Caco-2 (cell line): ENCODE data around the gene TMEM255B. TPM values are rescaled to one million over a fixed set of nuclear protein-coding genes. Genes with fewer than 3 reads are reported as not detected.

Experiments
- BruUV-seq: library from RNA; stranded (reverse); fragments of 400-500 nt; replicated peaks from 2 replicates; lab custom pipeline; 2021; lab: Mats Ljungman, UMichigan
- CTCF ChIA-PET: fragments of 300-600 bp; sonication (Branson Sonifier 250); formaldehyde crosslinking; loops from one replicate; lab custom pipeline; 2022; ENCODE audit warnings: antibody characterized with exemption; lab: Charles Lee
- POLR2A ChIA-PET: fragments of 300-600 bp; sonication (Branson Sonifier 250); formaldehyde crosslinking; loops from one replicate; lab custom pipeline; 2022; ENCODE audit warnings: antibody characterized with exemption; lab: Charles Lee
- DNase-seq, 2 experiments: peaks; one replicate each; pipeline versions ENCODE4 v3.0.0 to v3.0.0-alpha.2; 2020 to 2022
- H3K27me3 ChIP-seq: replicated peaks from 2 replicates; pipeline ENCODE4 v1.6.0; 2011; ENCODE audit warnings: low read length; ENCODE audit not compliant: control insufficient read depth, insufficient read depth
- H3K36me3 ChIP-seq: 2 replicates; pipeline ENCODE4 v1.5.1; 2011; ENCODE audit warnings: low read length; ENCODE audit not compliant: control insufficient read depth, insufficient read depth
- H3K4me1 ChIP-seq: fragments of 250-450 bp; sonication (Bioruptor Pico); 2 replicates; pipeline ENCODE4 v1.5.1; 2020; ENCODE audit warnings: mild to moderate bottlenecking
- H3K4me3 ChIP-seq: 2 replicates; pipeline ENCODE4 v1.5.1; 2011; ENCODE audit warnings: low read depth, mild to moderate bottlenecking, control low read depth, low read length
- H3K9me3 ChIP-seq: fragments of 250-450 bp; sonication (Bioruptor Pico); 2 replicates; pipeline ENCODE4 v1.5.1; 2020; ENCODE audit warnings: mild to moderate bottlenecking, moderate library complexity
- H3K27ac Mint-ChIP-seq: one replicate; pipeline ENCODE4 v1.8.0; 2022; ENCODE audit warnings: mixed read lengths; ENCODE audit not compliant: unreplicated experiment
- H3K27me3 Mint-ChIP-seq: one replicate; pipeline ENCODE4 v1.8.0; 2022; ENCODE audit warnings: mixed read lengths; ENCODE audit not compliant: insufficient read depth, unreplicated experiment
- H3K36me3 Mint-ChIP-seq: one replicate; pipeline ENCODE4 v1.8.0; 2022; ENCODE audit warnings: mild to moderate bottlenecking, mixed read lengths; ENCODE audit not compliant: insufficient read depth, unreplicated experiment
- H3K4me1 Mint-ChIP-seq: one replicate; pipeline ENCODE4 v1.8.0; 2022; ENCODE audit warnings: low read depth, mixed read lengths; ENCODE audit not compliant: unreplicated experiment
- H3K4me3 Mint-ChIP-seq: one replicate; pipeline ENCODE4 v1.8.0; 2022; ENCODE audit warnings: mild to moderate bottlenecking, moderate library complexity, mixed read lengths; ENCODE audit not compliant: unreplicated experiment
- H3K9me3 Mint-ChIP-seq: one replicate; pipeline ENCODE4 v1.8.0; 2022; ENCODE audit warnings: mixed read lengths; ENCODE audit not compliant: unreplicated experiment
- CTCF ChIP-seq, 2 experiments: fragments of 200-600 bp in 1 of 2; IDR thresholded peaks; 1 replicate in 1 of 2; 2 replicates in 1 of 2; pipeline versions ENCODE4 v1.5.1 to v1.8.0; 2011 to 2022; ENCODE audit warnings: antibody characterized with exemption in 1 of 2, control low read depth in 1 of 2, inconsistent platforms in 1 of 2, low read depth in 1 of 2, low read length in 1 of 2, mild to moderate bottlenecking in 1 of 2, moderate library complexity in 1 of 2; ENCODE audit not compliant: insufficient read depth in 1 of 2, severe bottlenecking in 1 of 2, unreplicated experiment in 1 of 2
- intact Hi-C: fragments of 100-400 bp; cut with micrococcal nuclease; formaldehyde crosslinking; loops from one replicate; pipeline ENCODE4 v1.10.0; 2022; ENCODE audit not compliant: unreplicated experiment
- total RNA-seq: library from RNA; stranded (reverse); gene quantifications from 2 replicates; pipeline ENCODE4 v1.2.3, GENCODE V29; 2022

The TMEM255B gene
- total RNA-seq, 1 experiment from 2014 or later: 0.82 TPM

GRCh38 chr13:113837560-113838355, 78.7 kb downstream of the TMEM255B start:
- Histone ChIP-seq H3K27me3 (no peaks in the 10 kb centered on the region), H3K9me3 (no peaks in the 10 kb centered on the region), H3K4me1 (peaks cover 13% of the 10 kb centered on the region), H3K36me3 (no peaks in the 10 kb centered on the region; the same call in 1 of the 2 replicates), H3K4me3 (no peak overlapping the region)
- peaks cover 13% of the 10 kb centered on the region for H3K36me3 Mint-ChIP-seq
- DNase-seq: peak; percentile 45 to 66
- ChIA-PET POLR2A (no interaction called here), CTCF (no interaction called here)
- intact Hi-C loops: no loop called here
- H3K4me3 Mint-ChIP-seq: no peak overlapping the region
- BruUV-seq: no TSS peak
- no peaks in the 10 kb centered on the region for H3K9me3 Mint-ChIP-seq
- H3K27ac Mint-ChIP-seq: peak overlapping the region; percentile 77
- TF ChIP-seq CTCF (IDR thresholded peaks at IDR 0.05; ENCODE audit: insufficient read depth in 1 of 2, low read depth in 1 of 2, low read length in 1 of 2, severe bottlenecking in 1 of 2, unreplicated experiment in 1 of 2): no peak
- H3K4me1 Mint-ChIP-seq: peaks cover 13% of the 10 kb centered on the region
- H3K27me3 Mint-ChIP-seq: no peaks in the 10 kb centered on the region

- no peak overlapping the region for H3K4me3 Mint-ChIP-seq
- Histone ChIP-seq H3K4me1 (peaks cover 13% of the 10 kb centered on the region), H3K36me3 (no peaks in the 10 kb centered on the region; the same call in none of the 2 replicates), H3K9me3 (no peaks in the 10 kb centered on the region), H3K4me3 (no peak overlapping the region), H3K27me3 (no peaks in the 10 kb centered on the region)
- H3K4me1 Mint-ChIP-seq: peaks cover 13% of the 10 kb centered on the region
- H3K9me3 Mint-ChIP-seq: no peaks in the 10 kb centered on the region
- CTCF ChIA-PET: no interaction called here
- peaks cover 7% of the 10 kb centered on the region for H3K36me3 Mint-ChIP-seq
- intact Hi-C loops: no loop called here
- H3K27me3 Mint-ChIP-seq: no peaks in the 10 kb centered on the region
- no peak for TF ChIP-seq CTCF (IDR thresholded peaks at IDR 0.05; ENCODE audit: insufficient read depth in 1 of 2, low read depth in 1 of 2, low read length in 1 of 2, severe bottlenecking in 1 of 2, unreplicated experiment in 1 of 2)
- H3K27ac Mint-ChIP-seq: no peak overlapping the region
- POLR2A ChIA-PET: no interaction called here
- DNase-seq: no peak
- BruUV-seq: no TSS peak
Measured at GRCh38 chr13:113838711-113839201, 79.7 kb downstream of the TMEM255B start.

GRCh38 chr13:113839536-113840204, 80.6 kb downstream of the TMEM255B start:
- no peak for TF ChIP-seq CTCF (IDR thresholded peaks at IDR 0.05; ENCODE audit: insufficient read depth in 1 of 2, low read depth in 1 of 2, low read length in 1 of 2, severe bottlenecking in 1 of 2, unreplicated experiment in 1 of 2)
- Mint-ChIP-seq H3K4me1 (peaks cover 17% of the 10 kb centered on the region), H3K27me3 (no peaks in the 10 kb centered on the region), H3K27ac (no peak overlapping the region), H3K9me3 (no peaks in the 10 kb centered on the region), H3K36me3 (peaks cover 6% of the 10 kb centered on the region), H3K4me3 (no peak overlapping the region)
- Histone ChIP-seq H3K36me3 (no peaks in the 10 kb centered on the region; the same call in none of the 2 replicates), H3K4me1 (peaks cover 13% of the 10 kb centered on the region), H3K9me3 (no peaks in the 10 kb centered on the region), H3K27me3 (no peaks in the 10 kb centered on the region), H3K4me3 (no peak overlapping the region)
- BruUV-seq: no TSS peak
- ChIA-PET CTCF (no interaction called here), POLR2A (no interaction called here)
- no peak for DNase-seq
- intact Hi-C loops: no loop called here
